Measurements from ENCODE around the gene AGAP3. TPM values are rescaled to one million over a fixed set of nuclear protein-coding genes. Genes with fewer than 3 reads are reported as not detected.
A peak's percentile ranks its signal among the peaks of the same experiment; 100 is the strongest.

Gene AGAP3
- total and polyA plus RNA-seq, 3 experiments from 2014 or later, result 8.0 to 40.7 (median 39.9) TPM

DNA sequence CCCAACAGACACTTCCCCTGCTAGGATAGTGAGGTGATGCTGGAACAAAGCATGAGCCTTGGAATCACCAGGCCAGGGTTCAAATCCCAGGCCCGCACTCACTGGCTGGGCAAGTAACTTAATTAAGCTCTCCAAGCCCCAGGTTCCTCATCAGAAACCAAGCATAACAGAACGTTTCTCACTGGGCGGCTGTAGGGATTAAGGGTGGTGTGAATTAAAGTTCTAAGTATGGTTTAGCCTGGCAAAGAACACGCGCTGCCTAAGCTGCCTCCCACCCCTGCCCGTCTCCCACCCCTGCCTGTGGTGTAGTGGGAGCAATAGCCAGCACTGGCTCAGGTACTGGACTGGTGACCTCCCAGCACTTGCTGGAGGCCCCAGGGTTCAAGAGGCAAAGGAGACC, 21.3 kb upstream of the AGAP3 start:
- H3K4me1 ChIP-seq (ENCODE audit: insufficient read depth, low read length), result peaks cover 15% of the 10 kb centered on the region
- ChIA-PET POLR2A (no interaction called here), CTCF (no interaction called here)
- Mint-ChIP-seq H3K27ac (no peak overlapping the region), H3K4me3 (no peak overlapping the region), H3K36me3 (peaks cover 3 to 54% (median 4%) of the 10 kb centered on the region in 3 donors), H3K9me3 (no peaks in the 10 kb centered on the region), H3K4me1 (peaks cover 10 to 22% (median 17%) of the 10 kb centered on the region in 3 donors), H3K27me3 (no peaks in the 10 kb centered on the region)
- no peaks in the 10 kb centered on the region for H3K9me3 ChIP-seq (ENCODE audit: low read length)
- H3K4me3 ChIP-seq (ENCODE audit: low read length), result no peak overlapping the region
- H3K36me3 ChIP-seq (ENCODE audit: insufficient read depth, low read length), result peaks cover 11% of the 10 kb centered on the region
- no peak for DNase-seq
- no peaks in the 10 kb centered on the region for H3K27me3 ChIP-seq (ENCODE audit: insufficient read depth, low read length, poor library complexity, severe bottlenecking)
- no peak overlapping the region for H3K27ac ChIP-seq (ENCODE audit: low read depth, low read length)

DNA sequence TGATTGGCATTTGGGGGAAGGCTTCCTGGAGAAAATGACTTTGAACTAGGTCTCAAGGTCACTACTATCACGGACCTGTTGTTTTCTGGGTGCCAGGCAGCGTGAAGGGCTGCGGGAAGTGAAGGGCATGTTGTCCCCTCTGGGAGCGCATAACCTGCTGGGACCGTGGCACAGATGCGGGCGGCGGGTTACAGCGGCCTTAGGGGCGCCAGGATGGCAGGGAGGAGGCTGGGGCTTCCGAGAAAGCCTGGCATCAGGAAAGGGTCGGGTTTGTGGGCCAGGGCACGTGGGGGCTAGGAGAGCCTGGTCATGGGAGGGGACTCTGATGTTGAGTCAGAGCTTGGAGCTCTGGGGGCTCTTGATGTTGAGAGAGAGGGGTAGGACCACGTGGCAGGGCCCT, 20.8 kb upstream of the AGAP3 start:
- H3K36me3 Mint-ChIP-seq, result peaks cover 3 to 59% (median 4%) of the 10 kb centered on the region in 3 donors
- H3K4me3 Mint-ChIP-seq, result no peak overlapping the region
- ChIA-PET CTCF (no interaction called here), POLR2A (no interaction called here)
- H3K27me3 ChIP-seq (ENCODE audit: insufficient read depth, low read length, poor library complexity, severe bottlenecking), result no peaks in the 10 kb centered on the region
- no peaks in the 10 kb centered on the region for H3K27me3 Mint-ChIP-seq
- peaks cover 11% of the 10 kb centered on the region for H3K36me3 ChIP-seq (ENCODE audit: insufficient read depth, low read length)
- no peak for DNase-seq
- peaks cover 7 to 16% (median 13%) of the 10 kb centered on the region in 3 donors for H3K4me1 Mint-ChIP-seq
- H3K27ac ChIP-seq (ENCODE audit: low read depth, low read length), result no peak overlapping the region
- peak overlapping the region in 3 of 8 donors; percentile 17 to 84 (median 77) for H3K27ac Mint-ChIP-seq
- peaks cover 10% of the 10 kb centered on the region for H3K4me1 ChIP-seq (ENCODE audit: insufficient read depth, low read length)
- no peaks in the 10 kb centered on the region for H3K9me3 Mint-ChIP-seq
- no peak overlapping the region for H3K4me3 ChIP-seq (ENCODE audit: low read length)
- no peaks in the 10 kb centered on the region for H3K9me3 ChIP-seq (ENCODE audit: low read length)

DNA sequence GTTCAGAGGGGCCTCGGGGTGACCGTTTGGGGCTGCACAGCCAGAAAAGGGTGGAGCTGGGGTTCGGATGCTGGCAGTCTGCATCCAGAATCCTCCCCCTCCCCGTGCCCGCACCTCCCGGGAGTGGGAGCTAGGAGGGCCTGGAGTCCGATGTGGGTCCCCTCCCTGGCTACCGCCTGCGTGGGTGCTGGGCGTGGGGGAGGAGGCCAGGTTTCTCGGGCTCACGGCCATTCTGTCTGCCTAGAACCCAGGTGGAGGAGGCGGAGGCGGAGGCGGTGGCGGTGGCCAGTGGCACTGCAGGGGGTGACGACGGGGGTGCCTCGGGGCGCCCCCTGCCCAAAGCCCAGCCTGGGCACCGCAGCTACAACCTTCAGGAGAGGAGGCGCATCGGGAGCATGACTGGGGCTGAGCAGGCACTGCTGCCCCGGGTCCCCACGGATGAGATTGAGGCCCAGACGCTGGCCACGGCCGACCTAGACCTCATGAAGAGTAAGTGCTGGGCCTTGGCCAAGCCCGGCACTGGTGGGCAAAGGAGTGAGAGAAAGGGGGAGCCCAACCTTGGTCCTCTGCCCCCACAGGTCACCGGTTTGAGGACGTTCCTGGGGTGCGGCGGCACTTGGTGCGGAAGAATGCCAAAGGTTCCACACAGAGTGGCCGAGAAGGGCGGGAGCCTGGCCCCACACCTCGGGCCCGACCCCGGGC, 19.9 kb upstream of the AGAP3 start:
- CTCF ChIA-PET, result no interaction called here
- Histone ChIP-seq H3K9me3 (ENCODE audit: low read length) (no peaks in the 10 kb centered on the region), H3K4me1 (ENCODE audit: insufficient read depth, low read length) (peaks cover under 1% of the 10 kb centered on the region), H3K27me3 (ENCODE audit: insufficient read depth, low read length, poor library complexity, severe bottlenecking) (no peaks in the 10 kb centered on the region), H3K4me3 (ENCODE audit: low read length) (no peak overlapping the region), H3K27ac (ENCODE audit: low read depth, low read length) (no peak overlapping the region), H3K36me3 (ENCODE audit: insufficient read depth, low read length) (peaks cover 11% of the 10 kb centered on the region)
- H3K9me3 Mint-ChIP-seq, result no peaks in the 10 kb centered on the region
- peak overlapping the region in 1 of 8 donors; percentile 57 for H3K27ac Mint-ChIP-seq
- peaks cover 3 to 66% (median 4%) of the 10 kb centered on the region in 3 donors for H3K36me3 Mint-ChIP-seq
- POLR2A ChIA-PET, result interaction anchor here (0.8 kb wide), 1 partner anchor 17 kb away, joined by 3 read pairs; the partner anchor contains the start of gene TMUB1
- H3K27me3 Mint-ChIP-seq, result no peaks in the 10 kb centered on the region
- no peak for DNase-seq
- H3K4me1 Mint-ChIP-seq, result peaks cover 1 to 7% (median 5%) of the 10 kb centered on the region in 3 donors
- H3K4me3 Mint-ChIP-seq, result no peak overlapping the region

DNA sequence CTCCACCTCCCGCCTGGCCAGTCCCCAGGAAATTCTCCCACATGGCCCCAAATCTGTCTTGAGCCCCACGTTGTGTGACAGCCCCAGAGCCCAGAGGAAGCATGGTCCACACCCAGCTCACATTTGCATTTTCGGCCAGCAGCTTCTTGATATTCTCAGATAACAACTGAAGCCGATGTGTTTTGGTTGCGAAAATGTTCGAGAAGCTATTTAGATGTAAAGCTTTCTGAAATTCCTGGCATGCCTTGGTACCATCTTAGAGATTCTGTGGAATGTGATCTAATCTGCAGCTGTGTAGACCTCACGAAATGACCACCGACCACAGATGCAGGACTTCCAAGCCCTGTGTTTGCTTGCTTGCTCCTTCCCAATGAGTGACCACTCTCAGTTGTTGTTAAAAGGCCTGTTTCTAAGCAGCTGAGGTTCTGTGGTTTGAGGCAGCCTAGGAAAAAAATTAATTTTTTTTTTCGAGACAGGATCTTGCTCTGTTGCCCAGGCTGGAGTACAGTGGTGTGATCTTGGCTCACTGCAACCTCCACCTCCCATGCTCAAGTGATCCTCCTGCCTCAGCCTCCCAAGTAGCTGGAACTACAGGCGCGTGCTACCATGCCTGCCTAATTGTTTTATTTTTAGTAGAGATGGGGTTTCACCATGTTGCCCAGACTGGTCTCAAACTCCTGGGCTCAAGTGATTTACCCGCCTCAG, 18.1 kb upstream of the AGAP3 start:
- no peaks in the 10 kb centered on the region for H3K27me3 ChIP-seq (ENCODE audit: insufficient read depth, low read length, poor library complexity, severe bottlenecking)
- no peaks in the 10 kb centered on the region for H3K4me1 ChIP-seq (ENCODE audit: insufficient read depth, low read length)
- ChIA-PET CTCF (interaction anchor here (0.9 to 2.9 kb wide), 3 partner anchors 10 to 54 kb away, joined by 3 to 9 read pairs (median 3); no protein-coding TSS in a partner anchor), POLR2A (interaction anchor here (0.7 kb wide), 1 partner anchor 134 kb away, joined by 6 read pairs; no protein-coding TSS in a partner anchor)
- Mint-ChIP-seq H3K4me3 (no peak overlapping the region), H3K27me3 (no peaks in the 10 kb centered on the region), H3K4me1 (no peaks in the 10 kb centered on the region), H3K36me3 (peaks cover 3 to 71% (median 4%) of the 10 kb centered on the region in 3 donors), H3K27ac (no peak overlapping the region), H3K9me3 (no peaks in the 10 kb centered on the region)
- H3K4me3 ChIP-seq (ENCODE audit: low read length), result no peak overlapping the region
- DNase-seq, result no peak
- H3K9me3 ChIP-seq (ENCODE audit: low read length), result no peaks in the 10 kb centered on the region
- peaks cover 11% of the 10 kb centered on the region for H3K36me3 ChIP-seq (ENCODE audit: insufficient read depth, low read length)
- H3K27ac ChIP-seq (ENCODE audit: low read depth, low read length), result no peak overlapping the region

DNA sequence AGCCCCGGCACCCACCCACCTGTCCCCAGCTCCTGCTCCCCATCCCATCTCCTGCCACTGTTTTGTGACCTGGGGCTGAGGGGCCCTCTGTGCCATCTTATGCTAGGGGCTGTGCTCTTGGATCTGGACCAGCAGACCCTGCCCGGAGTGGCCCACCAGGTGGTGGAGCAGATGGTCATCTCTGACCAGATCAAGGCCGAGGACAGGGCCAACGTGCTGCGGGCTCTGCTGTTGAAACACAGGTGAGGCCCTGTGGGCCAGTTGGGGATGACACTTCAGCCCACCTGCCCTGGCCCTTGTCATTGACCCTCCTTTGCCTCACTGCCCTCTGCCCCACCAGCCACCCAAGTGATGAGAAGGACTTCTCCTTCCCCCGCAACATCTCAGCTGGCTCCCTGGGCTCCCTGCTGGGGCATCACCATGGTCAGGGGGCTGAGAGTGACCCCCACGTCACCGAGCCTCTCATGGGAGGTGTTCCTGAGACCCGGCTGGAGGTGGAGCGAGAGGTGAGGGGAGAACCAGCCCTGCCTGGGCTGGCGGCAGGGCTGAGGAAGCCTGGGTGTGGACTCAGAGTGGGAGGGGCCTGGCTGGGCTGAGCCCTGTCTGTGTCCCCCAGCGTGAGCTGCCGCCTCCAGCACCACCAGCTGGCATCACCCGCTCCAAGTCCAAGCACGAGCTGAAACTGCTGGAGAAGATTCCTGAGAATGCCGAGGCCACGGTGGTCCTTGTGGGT, 16.3 kb upstream of the AGAP3 start:
- no peaks in the 10 kb centered on the region for H3K4me1 Mint-ChIP-seq
- no peaks in the 10 kb centered on the region for H3K9me3 Mint-ChIP-seq
- DNase-seq, result no peak
- ChIA-PET CTCF (interaction anchor here (2.9 kb wide), 1 partner anchor 41 kb away, joined by 9 read pairs; no protein-coding TSS in a partner anchor), POLR2A (no interaction called here)
- no peaks in the 10 kb centered on the region for H3K27me3 Mint-ChIP-seq
- no peak overlapping the region for H3K4me3 ChIP-seq (ENCODE audit: low read length)
- H3K36me3 Mint-ChIP-seq, result peaks cover 3 to 72% (median 4%) of the 10 kb centered on the region in 3 donors
- H3K4me1 ChIP-seq (ENCODE audit: insufficient read depth, low read length), result no peaks in the 10 kb centered on the region
- no peak overlapping the region for H3K27ac ChIP-seq (ENCODE audit: low read depth, low read length)
- H3K27me3 ChIP-seq (ENCODE audit: insufficient read depth, low read length, poor library complexity, severe bottlenecking), result no peaks in the 10 kb centered on the region
- H3K4me3 Mint-ChIP-seq, result no peak overlapping the region
- H3K27ac Mint-ChIP-seq, result no peak overlapping the region
- peaks cover 4% of the 10 kb centered on the region for H3K36me3 ChIP-seq (ENCODE audit: insufficient read depth, low read length)
- H3K9me3 ChIP-seq (ENCODE audit: low read length), result no peaks in the 10 kb centered on the region

DNA sequence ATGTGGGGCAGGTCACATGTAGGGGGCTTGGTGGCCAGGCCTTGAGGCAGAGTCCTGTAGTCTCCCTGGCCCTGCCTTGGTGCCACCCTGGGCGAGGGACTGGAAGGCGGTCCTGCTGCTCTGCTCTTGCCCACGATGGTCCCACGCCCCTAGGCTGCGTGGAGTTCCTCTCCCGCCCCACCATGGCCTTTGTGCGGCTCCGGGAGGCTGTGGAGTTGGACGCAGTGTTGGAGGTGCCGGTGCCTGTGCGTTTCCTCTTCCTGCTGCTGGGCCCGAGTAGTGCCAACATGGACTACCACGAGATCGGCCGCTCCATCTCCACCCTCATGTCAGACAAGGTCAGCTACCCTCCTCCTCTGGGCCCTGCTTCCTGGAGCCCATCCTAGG, 15.7 kb upstream of the AGAP3 start:
- Histone ChIP-seq H3K36me3 (ENCODE audit: insufficient read depth, low read length) (no peaks in the 10 kb centered on the region), H3K9me3 (ENCODE audit: low read length) (no peaks in the 10 kb centered on the region), H3K4me3 (ENCODE audit: low read length) (no peak overlapping the region), H3K27me3 (ENCODE audit: insufficient read depth, low read length, poor library complexity, severe bottlenecking) (no peaks in the 10 kb centered on the region), H3K4me1 (ENCODE audit: insufficient read depth, low read length) (no peaks in the 10 kb centered on the region), H3K27ac (ENCODE audit: low read depth, low read length) (no peak overlapping the region)
- peak overlapping the region in 1 of 8 donors; percentile 61 for H3K27ac Mint-ChIP-seq
- ChIA-PET CTCF (interaction anchor here (1.5 to 2.9 kb wide), 2 partner anchors 40 kb away, joined by 3 to 9 read pairs; no protein-coding TSS in a partner anchor), POLR2A (no interaction called here)
- no peaks in the 10 kb centered on the region for H3K4me1 Mint-ChIP-seq
- no peak overlapping the region for H3K4me3 Mint-ChIP-seq
- DNase-seq, result no peak
- no peaks in the 10 kb centered on the region for H3K9me3 Mint-ChIP-seq
- H3K36me3 Mint-ChIP-seq, result peaks cover 3 to 71% (median 4%) of the 10 kb centered on the region in 3 donors
- H3K27me3 Mint-ChIP-seq, result no peaks in the 10 kb centered on the region

DNA sequence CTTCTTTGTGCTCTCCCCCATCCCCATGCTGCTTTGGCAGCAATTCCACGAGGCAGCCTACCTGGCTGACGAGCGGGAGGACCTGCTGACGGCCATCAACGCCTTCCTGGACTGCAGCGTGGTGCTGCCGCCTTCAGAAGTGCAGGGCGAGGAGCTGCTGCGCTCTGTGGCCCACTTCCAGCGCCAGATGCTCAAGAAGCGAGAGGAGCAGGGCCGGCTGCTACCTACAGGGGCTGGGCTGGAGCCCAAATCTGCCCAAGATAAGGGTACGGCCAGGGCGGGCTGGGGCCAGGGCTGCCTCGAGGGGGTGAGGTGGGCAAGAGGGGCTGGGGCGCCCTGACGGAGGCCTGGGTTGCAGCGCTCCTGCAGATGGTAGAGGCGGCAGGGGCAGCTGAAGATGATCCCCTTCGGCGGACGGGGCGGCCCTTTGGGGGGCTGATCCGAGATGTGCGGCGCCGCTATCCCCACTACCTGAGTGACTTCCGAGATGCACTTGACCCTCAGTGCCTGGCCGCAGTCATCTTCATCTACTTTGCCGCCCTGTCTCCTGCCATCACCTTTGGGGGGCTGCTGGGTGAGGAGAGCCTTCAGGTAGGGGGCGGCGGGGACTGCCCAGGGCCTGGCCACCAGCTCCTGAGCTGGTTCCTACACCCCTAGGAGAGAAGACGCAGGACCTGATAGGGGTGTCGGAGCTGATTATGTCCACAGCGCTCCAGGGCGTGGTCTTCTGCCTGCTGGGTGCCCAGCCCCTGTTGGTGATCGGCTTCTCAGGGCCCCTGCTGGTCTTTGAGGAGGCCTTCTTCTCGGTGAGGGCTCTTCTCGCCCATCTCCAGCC, 15.0 kb upstream of the AGAP3 start:
- ChIA-PET POLR2A (interaction anchor here (1.2 kb wide), 1 partner anchor 9 kb away, joined by 3 read pairs; the partner anchor contains the start of gene FASTK), CTCF (interaction anchor here (1.5 kb wide), 1 partner anchor 39 kb away, joined by 3 read pairs; no protein-coding TSS in a partner anchor)
- Histone ChIP-seq H3K36me3 (ENCODE audit: insufficient read depth, low read length) (no peaks in the 10 kb centered on the region), H3K27me3 (ENCODE audit: insufficient read depth, low read length, poor library complexity, severe bottlenecking) (no peaks in the 10 kb centered on the region), H3K27ac (ENCODE audit: low read depth, low read length) (no peak overlapping the region), H3K4me1 (ENCODE audit: insufficient read depth, low read length) (no peaks in the 10 kb centered on the region), H3K9me3 (ENCODE audit: low read length) (no peaks in the 10 kb centered on the region), H3K4me3 (ENCODE audit: low read length) (no peak overlapping the region)
- H3K27ac Mint-ChIP-seq, result peak overlapping the region in 1 of 8 donors; percentile 61
- H3K9me3 Mint-ChIP-seq, result no peaks in the 10 kb centered on the region
- DNase-seq, result no peak
- no peaks in the 10 kb centered on the region for H3K27me3 Mint-ChIP-seq
- H3K36me3 Mint-ChIP-seq, result peaks cover 3 to 74% (median 4%) of the 10 kb centered on the region in 3 donors
- H3K4me3 Mint-ChIP-seq, result no peak overlapping the region
- no peaks in the 10 kb centered on the region for H3K4me1 Mint-ChIP-seq
